Suppressor macrophage (primary cell): ENCODE measurements around the gene IPO8.
A peak's percentile ranks its signal among the peaks of the same experiment; 100 is the strongest.
"Not testable (repeated sequence)": the region's sequence is repeated elsewhere in the genome, so short reads cannot be mapped to it uniquely, and the experiment has no call there.

Source experiments
- DNase-seq, 4 experiments: peaks; one replicate each; pipeline ENCODE4 v3.0.0-alpha.2; 2020 to 2022

Gene IPO8

DNA sequence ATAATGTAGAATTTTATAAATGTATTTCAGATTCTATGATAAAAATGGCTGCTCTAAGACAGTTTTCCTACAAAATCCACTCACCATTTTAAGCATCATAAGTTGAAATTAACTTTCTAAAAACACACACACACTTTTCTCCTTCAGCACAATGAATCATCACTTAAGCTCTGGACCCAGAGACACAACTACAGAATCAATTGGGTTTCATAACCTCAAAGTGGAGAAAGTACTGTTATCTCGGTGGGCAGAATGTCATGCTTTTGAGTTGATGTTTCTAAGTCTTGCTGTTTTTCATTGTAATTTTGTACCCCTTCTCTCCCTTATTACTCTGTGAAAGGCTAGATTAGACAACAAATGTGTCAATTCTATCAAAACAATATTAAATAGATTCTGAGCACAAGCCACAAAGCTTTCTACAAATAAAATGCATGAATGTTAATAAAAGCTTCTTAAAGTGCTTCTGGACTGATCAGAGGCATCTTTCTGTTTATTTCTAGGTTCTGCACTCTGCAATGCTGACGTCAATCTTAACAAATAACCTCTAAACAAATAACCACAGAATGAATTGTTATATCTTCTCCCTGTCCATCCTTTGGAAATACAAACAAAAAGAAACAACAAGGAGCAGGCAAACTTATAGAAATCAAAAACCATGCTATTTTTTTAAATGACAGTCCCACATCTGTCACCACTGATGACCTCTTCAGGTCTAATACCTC lies 8.2 kb downstream of the IPO8 start:
- no peak for DNase-seq

DNA sequence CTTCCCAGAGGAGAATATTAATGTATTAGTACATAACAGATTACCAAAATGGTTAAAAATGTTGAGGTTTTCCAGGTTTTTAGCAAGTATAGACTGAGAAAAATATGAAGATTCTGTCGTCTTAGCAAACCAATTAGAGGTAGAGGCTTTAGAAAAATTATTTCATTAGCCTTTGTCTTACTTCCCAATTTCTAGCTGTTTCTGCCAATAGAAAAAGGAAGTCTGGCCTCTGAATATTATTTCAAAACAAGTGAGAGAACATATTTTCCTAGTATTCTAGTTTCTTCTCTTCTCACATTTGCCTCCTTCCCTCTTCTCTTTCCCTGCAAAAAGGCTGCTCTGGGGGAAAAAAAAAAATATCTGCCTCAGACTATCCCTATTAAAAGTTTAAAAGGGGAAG lies 16.4 kb downstream of the IPO8 start:
- DNase-seq: peak in 3 of 4 experiments; percentile 9 to 65 (median 59)

DNA sequence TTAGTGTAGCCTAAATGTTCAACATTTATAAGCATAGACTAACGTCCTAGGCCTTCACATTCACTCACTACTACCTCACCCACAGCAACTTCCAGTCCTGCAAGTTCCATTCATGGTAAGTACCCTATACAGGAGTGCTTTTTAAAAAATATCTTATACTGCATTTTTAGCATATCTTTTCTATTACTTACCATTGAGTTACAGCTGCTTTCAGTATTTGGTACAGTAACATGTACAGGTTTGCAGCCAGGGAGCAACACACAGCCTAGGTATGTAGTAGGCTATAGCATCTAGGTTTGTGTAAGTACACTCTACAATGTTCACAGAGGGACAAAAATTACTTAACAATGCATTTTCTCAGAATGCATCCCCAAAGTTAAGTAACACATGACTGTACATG lies 17.4 kb downstream of the IPO8 start:
- no peak for DNase-seq

DNA sequence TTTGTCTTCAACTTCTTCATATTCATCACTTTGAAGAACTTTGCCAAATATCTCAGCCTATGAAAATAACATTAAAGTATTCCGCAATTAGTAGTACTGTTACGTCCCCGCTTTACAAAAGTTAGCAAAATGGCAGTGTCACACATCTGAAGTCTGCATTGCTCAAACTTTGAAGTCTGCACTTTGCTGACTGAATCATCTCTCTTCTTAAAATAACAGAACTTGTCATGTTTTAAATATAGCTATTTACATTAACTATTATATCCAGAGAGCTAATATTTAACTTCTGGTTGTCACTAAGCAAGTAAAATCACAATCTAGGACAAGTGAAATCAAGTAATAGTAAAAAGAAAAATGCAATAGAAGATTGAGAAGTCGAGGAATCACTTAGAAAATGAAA lies 34.5 kb downstream of the IPO8 start:
- no peak for DNase-seq

DNA sequence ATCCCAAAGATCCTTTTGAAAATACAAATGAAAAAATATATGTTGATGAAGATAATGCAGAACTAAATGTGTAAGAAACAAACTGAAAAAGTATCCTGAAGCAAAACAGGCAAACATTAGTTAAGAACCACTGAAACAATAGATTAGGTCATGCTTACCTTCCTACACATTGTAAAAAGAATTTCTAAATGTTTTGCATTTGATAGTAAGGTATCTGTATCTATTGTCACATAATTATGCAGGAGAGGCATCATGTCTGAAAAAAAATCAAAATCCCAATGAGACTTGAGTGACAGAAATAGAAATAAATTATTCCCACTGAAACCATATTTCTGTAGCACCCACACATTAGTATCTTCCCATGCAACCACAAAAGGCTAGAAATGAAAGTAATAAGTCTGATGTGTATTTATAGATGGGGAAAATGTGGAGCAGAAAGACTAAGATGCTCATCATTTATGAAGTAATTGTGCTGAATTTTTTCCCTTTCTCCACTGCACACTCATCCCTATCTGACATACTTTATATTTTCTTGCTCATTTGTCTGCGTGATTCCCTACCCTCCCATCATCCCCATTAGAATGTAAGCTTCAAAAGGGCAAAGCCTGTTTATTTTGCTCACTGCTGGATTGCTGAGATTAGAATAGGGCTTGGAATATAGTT lies 43.5 kb downstream of the IPO8 start:
- no peak for DNase-seq

DNA sequence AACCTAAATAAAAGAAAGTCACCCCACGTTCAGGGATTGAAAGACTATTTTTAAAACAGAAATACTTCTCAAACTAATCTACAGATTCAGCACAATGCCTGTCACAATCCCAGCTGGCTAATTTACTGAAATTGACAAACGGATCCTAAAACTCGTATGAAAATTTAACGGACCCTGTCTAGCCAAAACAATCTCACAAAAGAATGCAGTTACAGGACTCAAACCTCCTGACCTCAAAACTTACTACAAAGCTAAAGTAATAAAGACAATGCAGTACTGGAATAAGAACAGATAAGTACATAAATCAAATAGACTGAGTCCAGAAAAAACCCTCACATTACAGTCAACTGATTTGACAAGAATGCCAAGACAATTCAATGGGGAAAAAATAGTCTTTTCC lies 48.8 kb downstream of the IPO8 start:
- DNase-seq: no peak

DNA sequence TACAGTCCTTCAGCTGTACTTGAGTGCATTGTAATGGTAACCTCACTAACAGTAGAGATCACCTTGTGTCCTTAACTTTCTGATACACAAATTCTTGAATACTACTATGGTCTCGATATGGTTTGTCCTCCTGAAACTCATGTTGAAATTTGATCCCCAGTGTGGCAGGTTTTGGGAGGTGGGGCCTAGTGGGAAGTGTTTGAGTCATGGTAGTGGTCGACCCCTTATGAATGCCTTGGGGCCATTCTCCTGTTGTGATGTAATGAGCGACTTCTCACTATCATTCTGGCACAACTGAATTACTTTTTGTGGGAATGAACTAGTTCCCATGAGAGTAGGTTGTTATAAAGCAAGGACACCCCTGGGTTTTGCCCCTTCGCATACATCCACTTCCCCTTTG lies 52.3 kb downstream of the IPO8 start:
- no peak for DNase-seq

DNA sequence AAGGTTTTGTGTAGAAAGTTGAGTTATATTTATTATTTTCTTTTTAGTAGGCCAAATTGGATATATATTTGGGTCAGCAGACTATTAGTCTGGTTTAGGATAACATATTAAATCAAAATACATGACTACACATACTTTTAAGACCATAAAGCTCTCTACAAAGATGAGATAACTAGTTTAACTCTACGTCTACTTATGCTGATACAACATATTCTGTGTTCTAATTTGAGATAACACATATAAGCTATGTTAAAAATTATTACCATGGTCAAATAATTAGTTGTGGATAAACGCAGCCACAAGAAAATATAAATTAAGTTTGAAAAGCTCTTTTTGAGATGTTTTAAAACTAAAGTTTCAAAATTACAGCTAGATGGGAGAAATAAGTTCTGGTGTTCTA lies 55.3 kb downstream of the IPO8 start:
- DNase-seq: no peak

DNA sequence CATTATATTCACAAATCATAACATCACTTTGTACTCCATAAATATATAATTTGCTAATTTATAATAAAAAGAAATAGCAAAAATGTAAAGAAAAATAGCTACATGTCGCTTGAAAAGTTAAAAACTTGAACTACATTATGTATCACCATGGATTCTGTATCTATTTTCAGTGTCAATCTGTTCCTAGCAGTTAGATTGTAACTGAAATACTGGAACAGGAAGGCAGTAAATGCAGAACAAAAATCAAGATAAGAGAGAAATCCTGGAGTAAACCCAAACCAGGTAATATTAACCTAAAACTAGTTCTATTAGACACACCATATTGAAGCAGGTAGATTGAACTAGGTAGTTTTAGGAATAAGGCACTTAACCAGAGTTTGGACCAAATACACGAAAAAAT lies 60.3 kb downstream of the IPO8 start:
- DNase-seq: no peak

DNA sequence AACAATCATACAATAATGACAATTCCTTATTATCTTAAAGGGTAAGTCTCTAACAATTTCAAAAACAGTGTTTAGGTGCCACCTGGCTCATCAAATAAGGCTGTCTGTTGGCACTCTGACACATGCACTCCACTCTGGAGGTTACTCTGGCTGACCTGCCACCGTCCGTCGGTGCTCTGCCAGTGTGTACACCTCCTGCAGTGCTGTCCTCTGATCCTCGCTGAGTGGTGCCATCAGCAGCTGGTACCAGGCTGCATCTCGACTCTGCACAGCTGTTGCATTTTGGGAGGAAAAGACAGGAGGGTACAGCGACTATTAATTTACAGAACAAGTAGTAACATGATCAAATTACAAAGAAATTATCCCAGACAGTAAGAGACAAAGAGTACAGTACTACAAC lies 63.9 kb downstream of the IPO8 start:
- no peak for DNase-seq

DNA sequence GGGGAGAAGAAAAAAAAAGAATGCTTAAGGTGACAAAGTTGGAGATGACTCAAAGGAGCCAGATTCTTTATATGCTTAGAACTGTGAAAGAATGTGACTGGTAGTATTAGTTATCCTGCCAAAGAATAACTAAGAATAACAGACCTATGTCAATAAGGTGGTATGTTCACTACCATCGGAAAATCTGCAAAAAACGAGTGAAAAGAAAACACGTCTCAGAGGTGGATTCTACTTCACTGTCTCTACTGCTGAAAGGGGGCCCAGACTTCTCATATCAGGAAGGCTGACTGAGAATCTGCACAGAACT lies 64.7 kb downstream of the IPO8 start:
- DNase-seq: no peak

DNA sequence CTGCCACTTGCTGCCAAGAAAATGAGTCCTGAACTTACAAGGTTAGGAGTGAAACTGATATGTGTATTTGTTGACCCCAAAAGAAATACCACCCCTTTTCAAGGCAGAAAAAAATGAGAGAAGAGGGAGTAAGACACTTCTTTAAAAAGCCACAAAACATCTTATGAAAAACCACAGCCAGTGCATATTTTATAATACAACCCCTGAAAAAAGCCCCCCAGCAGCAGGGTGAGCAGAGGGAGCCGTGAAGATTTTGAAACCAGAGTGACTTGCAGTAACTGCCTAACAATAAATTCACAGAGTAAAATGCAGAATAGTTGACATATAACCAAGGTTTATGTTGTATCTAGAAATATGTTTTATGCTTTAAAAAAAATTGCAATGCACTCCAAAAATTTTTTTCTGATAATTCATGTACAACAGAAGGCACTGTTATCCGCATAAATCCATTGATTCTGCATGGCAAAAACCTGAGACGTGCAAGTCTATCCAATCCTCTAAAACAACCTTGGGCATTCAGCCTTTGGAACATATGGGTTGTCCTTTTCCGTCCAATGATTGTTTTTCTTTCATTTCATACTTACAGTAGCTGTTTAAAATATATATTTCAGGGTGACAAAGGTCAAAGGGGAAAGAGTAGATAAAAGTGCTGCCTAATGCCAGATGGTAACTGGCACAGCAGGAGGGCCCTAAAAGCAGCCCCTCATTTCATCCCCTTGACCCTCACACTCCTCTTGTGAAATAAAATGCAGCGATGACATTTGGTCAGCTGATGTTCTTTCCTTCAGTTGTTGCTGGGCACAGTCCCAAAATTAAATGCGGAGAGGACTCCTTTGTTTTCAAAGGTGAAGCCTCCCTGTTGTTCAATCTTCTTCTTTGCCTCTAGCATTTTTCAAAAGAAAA lies 65.3 kb downstream of the IPO8 start:
- DNase-seq: no peak

DNA sequence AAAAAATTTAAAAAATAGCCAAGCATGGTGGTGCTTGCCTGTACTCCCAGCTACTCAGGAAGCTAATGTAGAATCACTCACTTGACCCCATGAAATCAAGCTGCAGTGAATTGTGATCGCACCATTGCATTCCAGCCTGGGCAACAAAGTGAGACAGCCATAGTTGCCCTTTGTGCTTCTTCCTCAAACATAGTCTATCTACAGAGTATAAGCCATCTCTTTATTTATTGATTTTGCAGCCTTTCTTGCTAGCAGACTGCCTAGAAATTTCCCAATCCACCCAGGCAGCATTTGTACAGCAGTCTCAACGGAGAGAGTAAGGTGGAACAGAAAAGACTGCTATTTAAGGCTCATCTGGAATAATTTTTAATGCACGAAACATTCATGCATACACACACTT lies 68.8 kb downstream of the IPO8 start:
- no peak for DNase-seq

DNA sequence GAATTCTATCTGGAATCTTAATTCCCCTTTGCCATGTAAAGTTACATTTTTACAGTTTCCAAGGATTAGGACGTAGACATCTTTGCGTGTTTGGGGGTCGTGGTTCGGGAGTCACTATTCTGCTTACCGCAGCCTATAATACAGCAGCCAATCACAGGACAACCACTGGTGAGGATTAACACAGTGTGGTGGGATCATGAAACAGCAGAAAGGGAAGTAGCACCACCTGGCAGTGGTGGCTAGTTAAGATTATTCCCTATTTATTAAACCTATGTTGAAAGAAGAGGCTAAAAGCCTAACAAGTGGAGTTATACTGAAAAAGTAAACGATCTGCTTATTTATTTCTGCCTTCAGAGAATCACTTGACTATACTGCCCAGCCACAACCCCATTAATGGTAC lies 71.7 kb downstream of the IPO8 start:
- DNase-seq: no peak

DNA sequence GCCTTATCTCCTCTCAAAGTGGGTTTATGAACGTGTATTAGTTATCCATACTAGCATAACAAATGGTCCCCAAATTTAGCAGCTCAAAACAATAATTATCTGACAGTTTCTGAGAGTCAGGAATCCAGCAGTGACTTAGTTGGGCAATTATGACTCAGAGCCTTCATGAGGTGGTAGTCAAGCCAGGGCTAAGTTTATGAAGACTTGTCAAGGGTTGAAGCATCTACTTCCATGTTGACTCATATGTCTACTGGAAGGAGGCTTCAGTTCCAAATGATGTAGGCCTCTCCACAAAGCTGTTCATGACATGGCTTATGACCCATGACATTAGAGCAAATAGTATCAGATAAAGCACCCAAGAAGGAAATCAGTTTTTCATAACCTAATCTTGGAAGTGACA lies 73.2 kb downstream of the IPO8 start:
- DNase-seq: peak in 3 of 4 experiments; percentile 14 to 40 (median 17)

DNA sequence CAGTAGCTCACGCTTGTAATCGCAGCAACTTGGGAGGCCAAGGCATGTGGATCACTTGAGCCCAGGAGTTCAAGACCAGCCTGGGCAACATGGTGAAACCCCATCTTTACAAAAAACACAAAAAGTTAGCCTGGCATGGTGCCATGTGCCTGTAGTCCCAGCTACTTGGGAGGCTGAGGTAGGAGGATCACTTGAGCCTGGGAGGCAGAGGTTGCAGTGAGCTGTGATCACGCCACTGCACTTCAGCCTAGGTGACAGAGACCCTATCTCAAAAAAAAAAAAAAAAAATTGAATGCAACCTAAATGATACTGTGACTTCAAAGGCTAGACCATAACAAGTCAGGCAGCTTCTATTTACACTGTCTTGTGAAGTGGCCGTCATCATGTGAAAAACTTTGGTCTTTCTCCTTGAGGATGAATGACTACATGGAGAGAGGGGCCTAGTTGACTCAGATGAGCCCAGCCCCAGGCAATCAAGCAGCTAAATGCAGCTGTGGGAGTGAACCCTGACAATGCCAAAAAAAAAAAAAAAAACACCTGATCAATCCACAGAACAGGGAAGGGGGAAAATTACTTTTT lies 73.9 kb downstream of the IPO8 start:
- not testable (repeated sequence) for DNase-seq

DNA sequence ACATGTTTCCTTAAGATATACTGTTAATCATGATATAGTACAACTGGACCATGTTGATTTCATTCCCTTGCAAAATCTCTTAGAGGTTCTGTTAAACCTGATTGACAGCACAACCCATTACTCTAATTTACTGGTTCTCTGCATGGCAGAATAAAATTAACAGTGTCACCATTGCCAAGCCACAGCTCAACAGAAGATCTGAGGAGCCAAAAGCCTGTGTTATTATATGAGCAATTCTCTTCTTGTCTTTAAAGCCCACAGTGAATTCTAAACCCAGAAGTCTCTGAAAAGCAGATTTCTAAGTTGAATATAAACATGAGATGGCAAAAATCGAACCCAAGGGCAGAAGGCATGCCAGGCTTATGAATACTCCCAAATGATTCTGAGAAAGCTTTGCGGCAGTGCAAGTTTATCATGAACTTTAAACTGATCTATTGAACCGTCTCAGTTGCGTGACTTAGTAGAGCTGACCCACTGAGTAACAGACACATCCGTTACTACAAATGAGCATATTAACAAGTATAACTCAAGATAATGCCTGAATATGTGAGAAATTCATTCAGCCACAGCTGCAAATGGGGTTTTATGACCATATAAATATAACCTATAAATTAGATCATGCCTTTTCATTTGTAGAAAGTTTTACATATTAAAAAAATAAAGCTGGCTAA lies 78.2 kb downstream of the IPO8 start:
- no peak for DNase-seq

DNA sequence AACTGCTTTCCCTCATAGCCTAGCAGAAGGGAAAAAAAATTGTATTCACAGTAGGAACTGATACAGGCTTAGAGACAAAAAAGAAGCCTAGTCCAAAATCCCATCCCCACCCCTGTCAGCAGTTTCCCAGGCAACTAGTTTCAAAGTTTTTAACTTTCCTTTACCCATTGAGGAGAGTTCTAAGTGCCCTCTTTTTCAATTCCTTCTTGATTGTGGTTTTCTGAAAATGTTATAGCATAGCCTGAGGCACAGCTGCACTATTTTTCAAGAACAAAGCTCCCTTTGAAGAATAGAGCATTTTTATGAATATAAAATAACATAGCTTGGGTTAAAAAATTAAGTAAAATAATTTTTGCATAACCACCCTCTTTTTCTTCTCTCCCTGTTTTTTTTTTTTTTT lies 81.6 kb downstream of the IPO8 start:
- DNase-seq: no peak

DNA sequence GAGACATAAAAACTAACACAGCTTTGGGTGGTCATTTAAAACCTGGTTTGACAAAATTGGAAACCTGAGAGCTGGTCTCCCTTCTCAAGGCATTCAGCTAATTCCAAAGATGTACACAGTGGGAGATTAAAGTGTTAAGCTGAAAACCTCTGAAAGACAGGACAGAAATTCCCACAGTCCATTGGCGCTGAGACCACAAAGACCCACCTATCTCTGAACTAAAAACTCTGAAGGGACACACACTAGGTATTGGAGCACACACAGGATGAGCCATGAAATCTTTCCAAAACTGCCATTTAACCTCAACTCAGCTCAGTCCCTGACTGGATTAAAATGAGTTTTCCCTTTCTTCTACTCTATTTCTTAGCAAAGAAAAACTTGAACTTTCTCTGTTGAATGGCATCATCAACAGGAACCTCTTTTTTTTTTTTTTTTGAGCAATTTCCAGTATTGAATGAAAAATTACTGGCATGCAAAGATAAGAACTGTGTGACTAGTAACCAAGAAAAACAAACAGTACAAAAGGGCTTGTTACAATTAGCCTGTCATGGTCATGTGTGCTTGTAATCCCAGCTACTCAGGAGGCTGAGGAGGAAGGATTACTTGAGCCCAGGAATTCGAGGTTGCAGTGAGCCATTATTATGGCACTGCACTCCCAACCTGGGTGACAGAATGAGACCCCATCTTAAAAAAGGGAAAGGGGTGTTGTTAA lies 82.4 kb downstream of the IPO8 start:
- DNase-seq: no peak

DNA sequence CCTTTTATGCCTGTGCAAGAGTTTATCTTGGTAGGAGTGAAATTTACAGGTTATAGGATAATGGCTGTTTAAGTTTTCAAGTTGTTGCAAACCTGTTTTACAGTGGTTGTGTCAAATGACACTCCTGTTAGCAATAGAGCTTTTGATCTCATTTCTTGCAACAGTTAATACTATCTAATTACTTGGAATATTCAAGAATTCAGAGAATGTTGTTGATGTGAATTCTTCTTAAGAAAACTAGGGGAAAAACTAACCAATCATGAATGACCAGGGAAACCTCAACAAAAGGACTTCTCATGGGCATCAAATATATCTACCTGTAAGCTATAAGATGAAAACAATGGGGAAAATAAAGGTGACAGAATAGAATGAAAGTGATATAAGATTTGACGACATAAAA lies 85.0 kb downstream of the IPO8 start:
- no peak for DNase-seq

DNA sequence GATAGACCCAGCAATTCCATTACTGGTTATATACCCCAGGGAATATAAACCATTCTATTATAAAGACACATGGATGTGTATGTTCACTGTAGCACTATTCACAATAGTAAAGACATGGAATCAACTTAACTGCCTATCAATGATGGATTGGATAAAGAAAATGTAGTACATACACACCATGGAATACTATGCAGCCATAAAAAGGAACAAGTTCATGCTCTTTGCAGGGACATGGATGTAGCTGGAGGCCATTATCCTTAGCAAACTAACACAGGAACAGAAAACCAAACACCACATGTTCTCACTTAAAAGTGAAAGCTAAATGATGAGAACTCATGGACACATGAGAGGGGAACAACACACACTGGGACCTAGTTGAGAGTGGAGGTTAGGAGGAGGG lies 85.8 kb downstream of the IPO8 start:
- not testable (repeated sequence) for DNase-seq

DNA sequence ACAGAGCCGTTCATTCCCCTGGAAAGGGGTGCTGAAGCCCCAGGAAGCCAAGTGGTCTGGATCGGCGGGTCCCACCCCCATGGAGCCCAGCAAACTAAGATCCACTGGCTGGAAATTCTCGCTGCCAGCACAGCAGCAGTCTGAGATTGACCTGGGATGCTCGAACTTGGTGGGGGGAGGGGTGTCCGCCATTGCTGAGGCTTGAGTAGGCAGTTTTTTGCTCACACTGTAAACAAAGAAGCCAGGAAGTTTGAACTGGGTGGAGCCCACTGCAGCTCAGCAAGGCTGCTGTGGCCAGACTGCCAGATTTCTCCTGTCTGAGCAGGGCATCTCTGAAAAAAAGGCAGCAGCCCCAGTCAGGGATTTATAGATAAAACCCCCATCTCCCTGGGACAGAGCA lies 91.4 kb downstream of the IPO8 start:
- DNase-seq: not testable (repeated sequence)
